ENCODE data around the gene SLC30A4. TPM values are rescaled to one million over a fixed set of nuclear protein-coding genes. Genes with fewer than 3 reads are reported as not detected.

SLC30A4 gene

Small RNAs within 50 kb of the gene (small RNA-seq; reads per million reads assigned to genes)
- gene DPPA5P2 (ENCODE audit: low read depth), result not detected
- gene SNORA41B (ENCODE audit: low read depth), result not detected
